Measurements from ENCODE around the gene WASL.
A peak's percentile ranks its signal among the peaks of the same experiment; 100 is the strongest.
"Not testable (repeated sequence)": the region's sequence is repeated elsewhere in the genome, so short reads cannot be mapped to it uniquely, and the experiment has no call there.

The WASL gene

DNA sequence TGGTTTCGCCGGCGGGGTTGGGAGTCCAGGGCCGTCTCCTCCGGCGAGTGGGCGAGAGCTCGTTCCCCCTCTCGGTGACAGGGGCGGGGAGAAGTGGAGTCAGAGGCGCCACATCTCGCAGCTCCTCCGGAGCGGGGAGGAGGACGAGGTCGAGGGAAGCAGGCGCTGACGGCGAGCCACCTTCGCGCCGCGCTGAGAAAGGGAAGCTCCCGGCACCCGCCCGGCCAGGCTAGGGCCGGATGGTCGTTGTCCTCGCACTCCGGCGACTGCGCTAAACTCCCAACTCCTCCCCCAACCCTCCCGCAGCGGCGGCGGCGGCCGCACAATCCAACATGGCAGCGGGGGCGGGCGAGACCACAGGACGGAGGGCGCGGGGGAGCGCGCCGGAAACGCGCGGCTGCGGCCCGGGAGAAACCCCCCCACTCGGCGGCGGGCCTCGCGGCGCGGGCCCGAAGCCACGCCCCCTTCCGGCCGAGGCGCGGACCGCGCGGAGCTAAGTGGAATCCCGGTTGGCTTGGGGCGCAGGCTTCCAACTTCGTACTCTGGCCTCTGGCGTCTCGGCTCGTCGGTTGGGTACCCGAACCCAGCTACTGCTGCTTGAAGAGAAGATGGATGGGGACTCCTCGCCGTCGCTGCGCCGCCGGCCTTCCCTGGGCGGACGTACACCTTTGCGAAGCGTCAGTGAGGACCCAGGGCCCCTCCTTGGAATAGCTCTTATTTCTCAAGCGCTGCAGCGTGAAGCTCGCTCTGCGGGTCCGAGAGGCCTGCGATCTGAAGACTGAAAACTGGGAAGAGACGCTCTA lies at the start of gene WASL:
Gene WASL, minus strand, starts transcription at position 270 of the 803 bp plus-strand sequence. Its CDS starts 269 bp downstream, at position 1.
- DNase-seq, result peak; percentile 88

DNA sequence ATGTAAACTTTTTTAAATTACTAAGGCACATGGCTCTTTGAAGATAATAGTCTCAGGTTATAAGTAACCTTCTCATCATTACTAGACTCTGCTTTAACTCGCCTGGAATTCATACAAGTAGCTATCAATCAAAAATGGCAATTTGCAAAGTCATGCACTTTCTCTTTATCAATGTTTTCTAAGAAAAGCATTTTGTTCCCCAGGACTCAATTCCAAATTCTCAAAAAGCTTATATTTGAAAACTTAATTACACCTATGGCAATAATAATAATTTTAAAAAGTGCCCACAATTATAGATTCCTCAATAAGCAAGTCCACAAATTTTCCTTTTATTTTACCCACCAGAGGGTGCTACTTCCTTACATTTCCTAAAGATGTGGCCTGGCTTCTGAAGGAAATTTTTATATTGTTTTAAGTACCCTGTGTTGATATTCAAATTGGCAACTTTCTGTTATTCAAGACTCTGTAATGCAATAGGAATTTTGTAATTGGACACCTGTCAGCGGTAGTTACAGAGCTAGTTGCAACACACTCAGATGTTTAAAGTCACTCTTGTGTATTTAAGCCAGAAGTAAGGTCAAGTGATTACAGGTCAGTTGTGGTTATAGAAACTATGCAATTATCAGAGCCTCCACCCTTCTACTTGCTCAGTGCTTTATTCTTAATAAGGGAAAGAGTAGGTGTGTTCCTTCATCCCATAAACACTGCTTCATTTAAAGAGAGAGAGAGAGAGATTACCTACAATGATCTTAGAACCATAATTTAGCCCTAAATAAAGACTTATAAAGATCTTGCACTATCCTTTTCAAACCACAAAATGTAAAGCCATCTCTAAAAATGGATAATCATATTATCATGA lies 49.1 kb upstream of the WASL start:
- no peak for DNase-seq

DNA sequence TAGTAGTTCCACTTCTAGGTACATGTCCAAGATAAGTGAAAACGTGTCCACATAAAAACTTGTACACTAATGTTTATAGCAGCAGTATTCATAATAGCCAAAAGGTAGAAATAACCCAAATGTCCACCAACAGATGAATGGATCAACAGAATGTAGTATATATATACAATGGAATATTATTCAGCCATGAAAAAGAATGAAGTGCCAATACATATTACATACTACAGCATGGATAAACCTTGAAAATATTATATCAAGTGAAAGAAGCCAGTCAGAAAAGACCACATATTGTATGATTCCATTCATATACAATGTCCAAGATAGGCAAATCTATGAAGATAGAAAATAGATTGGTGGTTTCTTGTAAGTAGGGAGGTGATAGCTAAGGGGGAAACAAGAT lies 47.8 kb upstream of the WASL start:
- no peak for DNase-seq

DNA sequence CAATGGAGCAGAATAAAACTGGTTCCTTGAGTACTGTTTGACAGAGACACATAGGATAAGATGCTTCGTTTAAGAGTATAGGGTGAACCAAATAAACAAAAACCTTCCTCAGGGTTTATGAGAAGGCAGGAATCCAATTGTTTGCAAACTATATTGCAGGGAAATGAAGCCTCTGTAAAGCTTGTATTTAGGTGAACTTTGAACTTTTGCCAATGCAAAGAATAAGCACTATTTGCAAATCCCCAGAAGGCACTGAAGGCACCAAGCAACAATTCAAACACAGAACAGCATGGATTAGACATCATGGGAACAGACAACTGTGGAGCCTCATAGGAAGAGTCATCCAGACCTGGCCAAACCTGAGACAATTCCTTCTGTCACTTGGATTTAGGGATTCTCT lies 47.1 kb upstream of the WASL start:
- DNase-seq, result no peak

DNA sequence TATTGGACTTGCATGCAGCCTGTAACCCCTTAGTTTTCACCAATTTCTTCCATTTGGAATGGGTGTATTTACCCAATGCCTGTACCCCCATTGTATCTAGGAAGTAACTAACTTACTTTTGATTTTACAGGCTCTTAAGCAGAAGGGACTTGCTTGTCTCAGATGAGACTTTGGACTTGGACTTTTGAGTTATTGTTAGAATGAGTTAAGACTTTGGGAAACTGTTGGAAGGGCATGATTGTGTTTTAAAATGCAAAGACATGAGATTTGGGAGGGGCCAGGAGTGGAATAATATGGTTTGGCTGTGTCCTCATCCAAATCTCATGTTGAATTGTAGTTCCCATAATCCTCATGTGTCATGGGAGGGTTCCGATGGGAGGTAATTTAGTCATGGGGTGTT lies 46.3 kb upstream of the WASL start:
- DNase-seq, result not testable (repeated sequence)

DNA sequence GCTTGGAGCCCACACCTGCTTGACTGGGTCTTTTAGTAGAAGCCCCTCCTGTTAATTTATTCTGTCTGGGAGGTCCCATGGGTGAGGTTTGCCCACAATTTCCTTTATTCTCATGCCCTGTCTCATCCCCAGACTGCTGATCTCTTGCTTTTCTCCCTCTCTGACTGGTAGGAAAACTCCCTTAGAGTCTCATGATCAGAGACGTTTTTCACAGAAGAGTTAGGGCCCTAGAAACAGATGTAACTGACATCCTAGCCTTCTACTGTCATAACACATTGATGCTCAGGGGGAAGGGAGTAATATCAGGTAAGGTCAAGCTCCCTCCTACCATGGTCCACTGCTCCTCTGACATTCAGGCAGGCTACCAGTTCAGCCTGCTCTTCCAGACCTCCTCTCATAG lies 43.7 kb upstream of the WASL start:
- DNase-seq, result no peak

DNA sequence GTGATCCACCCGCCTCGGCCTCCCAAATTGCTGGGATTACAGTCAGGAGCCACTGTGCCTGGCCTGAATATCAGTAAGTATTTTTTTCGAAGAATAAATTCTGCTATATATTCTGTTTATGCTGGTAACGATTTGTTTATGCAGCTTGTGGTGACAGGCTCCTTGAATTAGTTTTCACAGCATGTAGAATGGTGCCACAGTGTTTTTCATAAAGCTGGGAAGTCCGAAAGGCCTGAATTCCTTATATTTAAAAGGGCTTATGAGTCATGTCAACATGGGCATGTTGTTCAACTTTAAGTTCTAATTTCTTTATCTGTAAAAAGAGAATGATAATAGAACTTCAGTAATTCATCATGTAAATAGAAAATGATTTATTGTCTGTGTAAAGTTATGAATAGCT lies 42.2 kb upstream of the WASL start:
- DNase-seq, result no peak

DNA sequence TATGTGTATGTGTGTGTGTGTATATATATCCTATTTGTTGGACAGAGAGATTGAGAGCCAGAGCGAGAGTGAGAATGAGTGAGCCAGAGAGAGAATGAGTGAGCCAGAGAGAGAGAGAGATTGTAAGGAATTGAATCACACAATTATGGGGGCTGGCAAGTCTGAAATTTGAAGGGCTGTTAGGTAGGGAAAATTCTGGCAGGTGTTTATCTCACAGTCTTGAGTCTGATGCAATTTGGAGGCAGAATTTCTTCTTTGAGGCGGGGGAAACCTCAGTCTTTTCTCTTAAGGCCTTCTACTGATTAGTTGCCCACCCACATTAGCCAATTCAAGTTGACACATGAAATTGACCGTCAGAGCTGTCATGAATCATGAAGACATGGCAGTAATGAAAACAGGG lies 41.0 kb upstream of the WASL start:
- no peak for DNase-seq

DNA sequence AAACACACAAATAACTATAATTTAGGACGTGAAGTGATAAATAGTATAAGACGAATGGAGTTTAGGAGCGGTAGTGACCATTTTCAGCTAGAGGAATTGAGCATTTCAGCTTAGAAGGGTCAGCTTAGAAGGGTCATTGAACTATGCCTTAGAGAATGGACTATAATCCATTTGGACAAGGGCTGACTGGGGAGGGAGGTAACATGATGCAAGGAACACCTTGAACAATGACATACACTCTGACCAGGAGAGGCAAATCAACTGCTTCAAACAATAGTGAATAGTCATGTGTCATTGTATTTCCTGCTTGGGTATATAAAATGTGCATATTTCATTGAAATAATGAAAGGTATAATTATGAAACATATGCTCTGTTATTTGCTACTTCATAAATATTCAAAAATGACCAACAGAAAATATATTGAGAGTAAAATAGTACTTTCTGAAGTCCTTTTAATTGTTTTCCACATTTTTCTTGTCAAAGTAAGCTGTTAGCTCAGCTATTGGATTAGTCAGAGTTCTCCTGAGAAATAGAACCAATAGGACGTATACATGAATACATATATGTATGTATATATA lies 40.5 kb upstream of the WASL start:
- no peak for DNase-seq

DNA sequence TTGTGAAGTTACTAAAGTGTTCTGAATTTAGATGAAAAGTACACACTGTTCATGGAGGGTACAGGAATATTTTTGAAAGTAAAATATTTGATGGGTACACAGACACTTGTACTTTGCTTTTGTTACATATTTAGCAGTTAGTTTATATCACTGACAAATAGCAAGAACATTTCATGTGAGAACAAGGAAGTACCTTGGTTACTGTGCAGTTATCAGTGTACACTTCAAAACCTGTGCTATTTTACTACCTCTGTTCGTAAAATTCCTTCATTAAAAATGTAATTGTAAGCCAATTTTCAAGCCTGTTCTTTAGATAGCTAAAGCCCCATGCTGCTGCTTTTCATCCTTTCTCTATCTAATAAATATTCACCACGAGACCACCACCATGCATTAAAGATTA lies 39.8 kb upstream of the WASL start:
- DNase-seq, result no peak

DNA sequence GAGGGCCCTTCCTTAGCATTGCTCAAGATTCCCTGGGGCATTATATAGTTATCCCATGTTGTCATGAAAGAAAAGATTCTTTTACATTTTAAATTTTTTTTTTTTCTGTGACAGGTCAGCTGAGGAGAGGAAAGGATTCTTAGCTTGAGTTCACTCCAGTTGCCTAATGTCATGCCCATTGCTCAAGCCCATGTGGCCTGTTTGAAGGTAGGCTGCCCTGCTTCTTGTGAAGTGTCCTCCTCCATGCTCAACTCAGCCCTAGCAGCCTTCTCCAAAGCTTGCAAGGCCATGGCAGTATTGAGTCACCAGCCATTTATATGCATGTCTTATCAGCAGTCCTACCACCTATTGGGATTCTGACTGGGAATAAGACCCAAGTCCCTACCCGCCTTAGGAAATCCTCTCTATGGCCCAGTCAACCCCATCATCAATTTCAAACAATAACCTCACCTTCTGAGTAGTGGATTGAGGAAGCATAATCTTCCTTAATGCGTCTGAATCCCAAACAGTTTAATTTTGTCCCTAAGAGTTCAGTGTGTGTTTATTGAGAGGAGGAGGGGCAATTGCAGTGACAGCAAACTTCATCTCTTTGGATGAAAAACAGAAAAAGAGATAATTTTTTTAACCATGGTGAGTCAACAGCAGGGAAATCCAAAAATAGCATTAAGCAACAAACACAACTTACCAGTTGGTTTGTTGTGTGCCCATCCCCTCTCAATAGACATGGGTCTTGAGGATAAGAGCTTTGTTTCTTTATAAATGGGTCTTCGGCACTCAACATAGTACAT lies 38.6 kb upstream of the WASL start:
- no peak for DNase-seq

DNA sequence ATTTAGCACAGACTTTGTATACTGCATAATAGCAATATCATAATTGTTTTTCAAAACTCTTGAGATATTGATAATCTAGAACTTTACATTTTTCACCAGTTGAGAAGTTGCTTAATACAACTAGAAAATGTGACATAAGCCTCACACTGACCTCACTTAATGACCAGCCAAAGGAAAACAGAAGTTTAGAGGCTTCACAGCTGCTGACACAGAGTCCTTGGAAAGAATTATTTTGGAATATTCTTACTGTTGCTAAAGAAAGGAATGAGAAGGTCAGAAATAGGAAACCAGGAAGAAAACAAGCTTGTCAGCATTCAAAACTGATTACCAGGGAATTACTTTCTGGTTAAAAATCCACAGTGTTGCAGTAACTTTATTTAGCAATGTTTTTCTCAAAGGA lies 35.5 kb upstream of the WASL start:
- DNase-seq, result no peak

DNA sequence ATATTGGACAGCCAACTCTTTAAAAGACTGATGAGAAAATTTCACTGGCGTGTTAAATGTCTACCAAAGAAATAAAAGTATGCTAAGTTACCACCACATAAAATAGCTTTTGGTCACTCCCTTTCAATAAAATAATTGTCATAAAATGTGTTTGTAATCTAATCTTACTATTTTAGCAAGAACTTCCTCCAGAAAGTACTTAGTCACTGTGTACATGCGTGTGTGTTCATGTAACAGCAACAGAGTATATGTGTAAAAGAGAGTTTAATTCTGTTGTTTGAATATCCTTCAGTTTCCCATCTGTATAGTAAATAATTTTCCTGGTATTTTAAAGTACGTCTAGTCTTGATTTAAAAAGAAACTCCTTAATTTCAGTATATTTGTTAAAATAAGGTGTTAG lies 35.0 kb upstream of the WASL start:
- DNase-seq, result no peak

DNA sequence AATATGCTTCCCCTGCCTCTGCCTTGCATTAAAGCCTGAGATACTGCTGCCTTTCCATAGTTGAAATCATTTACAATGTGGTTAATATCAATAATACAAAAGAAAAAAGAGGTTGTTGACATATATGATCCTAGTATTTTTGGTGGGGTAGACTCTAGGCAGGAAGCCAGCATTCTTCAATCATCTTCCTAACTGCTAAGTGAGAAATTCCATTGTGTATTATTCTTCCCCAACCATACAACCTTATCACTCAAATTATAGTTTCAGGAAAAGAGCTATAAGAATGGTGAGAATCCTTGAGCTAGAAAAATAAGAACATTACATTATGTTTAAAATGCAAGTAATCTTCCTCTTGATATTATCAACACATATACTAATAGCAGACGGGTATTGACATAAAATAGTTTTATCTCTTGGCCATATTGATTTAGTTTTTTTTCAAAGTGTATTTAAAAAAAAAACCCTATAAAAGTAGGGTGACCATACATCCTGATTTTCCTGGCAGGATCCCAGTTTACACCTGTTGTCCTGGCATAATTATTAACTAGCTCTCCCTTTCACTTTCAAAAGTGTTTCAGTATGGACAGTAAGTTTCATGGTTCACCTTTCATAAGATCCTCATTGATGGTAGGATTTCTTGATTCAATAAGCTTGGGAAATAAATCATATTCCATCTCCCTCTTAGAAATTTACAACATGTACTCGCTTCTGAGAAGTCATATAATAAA lies 33.4 kb upstream of the WASL start:
- no peak for DNase-seq

DNA sequence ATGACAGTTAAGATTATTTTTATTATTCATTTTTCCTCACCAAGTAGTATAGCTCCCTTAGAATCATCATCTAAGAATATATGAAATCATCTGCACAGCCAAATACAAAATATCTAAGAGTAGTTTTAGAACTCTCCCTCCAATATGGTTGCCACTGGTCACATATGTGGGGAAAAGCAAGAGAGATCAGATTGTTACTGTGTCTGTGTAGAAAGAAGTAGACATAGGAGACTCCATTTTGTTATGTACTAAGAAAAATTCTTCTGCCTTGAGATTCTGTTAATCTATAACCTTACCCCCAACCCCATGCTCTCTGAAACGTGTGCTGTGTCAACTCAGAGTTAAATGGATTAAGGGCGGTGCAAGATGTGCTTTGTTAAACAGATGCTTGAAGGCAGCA lies 31.7 kb upstream of the WASL start:
- DNase-seq, result not testable (repeated sequence)

DNA sequence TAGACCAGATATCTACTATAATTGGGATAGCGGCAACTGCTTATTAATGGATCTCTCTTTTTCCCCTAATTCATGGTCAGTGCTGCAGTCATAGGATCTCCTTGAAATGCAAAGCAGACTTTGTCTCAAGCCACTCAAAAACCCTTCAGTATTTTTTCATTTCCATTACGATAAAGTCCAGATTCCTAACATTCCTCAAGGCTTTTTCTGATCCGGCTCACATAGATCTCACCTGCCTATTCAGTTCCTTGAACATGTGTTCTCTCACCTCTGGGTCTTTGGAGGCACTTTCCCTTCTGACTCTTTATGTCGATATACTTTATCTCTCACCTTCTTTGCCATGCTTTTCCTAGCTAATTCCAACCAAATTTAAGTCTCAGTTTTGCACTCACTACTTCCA lies 25.7 kb upstream of the WASL start:
- no peak for DNase-seq

DNA sequence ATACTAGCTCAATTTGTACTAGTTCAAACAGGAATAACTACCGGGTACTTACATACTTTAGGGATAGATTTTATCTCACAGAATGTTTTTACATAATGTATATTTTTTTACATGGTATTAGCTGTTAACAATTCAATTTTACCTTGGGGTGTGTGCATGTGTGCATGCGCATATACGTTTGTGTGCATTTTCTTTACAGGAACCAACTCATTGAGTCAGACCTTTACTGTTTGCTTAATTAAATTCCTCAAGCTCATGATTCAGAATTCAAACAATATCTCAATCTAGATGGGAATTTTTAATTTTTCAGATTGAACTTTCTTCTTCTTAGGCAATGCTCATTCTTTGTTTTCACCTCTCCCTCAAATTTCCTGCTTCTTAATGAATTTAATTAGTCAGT lies 24.7 kb upstream of the WASL start:
- DNase-seq, result no peak

DNA sequence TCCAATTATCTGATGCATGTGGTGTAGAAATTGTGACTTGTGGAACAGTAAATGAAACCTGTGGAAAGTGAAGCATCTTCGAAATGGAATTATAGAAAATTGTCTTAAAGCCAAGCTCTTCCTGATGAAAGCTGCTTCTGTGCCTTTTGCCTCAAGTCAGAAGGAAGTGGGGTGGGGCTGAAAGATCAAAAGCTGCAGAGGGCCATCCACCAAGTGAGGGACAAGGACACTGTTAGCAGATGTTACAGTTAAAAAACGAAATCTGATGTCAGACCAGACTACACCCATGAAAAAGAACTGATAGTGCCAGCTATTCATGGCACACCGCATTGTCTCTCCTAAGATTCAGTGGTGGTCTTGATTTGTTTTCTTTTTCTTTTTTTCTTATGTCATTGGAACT lies 23.8 kb upstream of the WASL start:
- DNase-seq, result no peak

DNA sequence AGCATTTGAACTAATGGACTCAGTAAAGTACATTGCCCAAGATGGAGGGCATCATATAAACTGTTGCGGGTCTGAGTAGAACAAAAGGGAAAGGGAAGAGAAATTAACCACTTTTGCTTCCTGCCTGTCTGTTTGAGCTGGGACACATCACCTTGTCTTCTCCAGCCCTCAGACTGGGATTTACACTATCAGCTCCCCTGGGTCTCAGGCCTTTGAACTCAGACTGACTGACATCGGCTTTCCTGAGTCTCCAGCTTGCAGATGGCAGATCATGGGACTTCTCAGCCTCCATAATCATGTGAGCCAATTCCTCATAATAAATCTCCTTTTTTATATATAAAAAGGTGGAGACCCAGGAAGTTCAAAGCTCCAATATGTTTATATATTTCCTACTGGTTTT lies 23.0 kb upstream of the WASL start:
- DNase-seq, result no peak

DNA sequence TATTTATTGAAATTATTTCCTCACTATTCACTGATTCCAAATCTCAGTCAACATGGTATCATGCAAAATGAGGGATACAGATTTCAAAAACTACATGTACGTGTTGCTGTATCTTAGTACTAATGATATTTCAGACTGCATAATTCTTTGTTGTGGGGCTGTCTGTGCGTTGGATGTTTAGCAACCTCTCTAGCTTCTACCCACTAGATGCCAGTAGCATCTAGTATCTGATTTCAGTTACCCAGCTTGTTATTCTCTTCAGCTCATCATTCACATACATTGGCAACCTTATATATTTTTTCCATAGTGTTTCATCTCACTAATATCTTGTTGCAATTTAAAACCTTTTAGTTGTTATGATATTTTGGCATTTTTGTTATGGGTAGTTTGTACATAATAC lies 22.5 kb upstream of the WASL start:
- no peak for DNase-seq

DNA sequence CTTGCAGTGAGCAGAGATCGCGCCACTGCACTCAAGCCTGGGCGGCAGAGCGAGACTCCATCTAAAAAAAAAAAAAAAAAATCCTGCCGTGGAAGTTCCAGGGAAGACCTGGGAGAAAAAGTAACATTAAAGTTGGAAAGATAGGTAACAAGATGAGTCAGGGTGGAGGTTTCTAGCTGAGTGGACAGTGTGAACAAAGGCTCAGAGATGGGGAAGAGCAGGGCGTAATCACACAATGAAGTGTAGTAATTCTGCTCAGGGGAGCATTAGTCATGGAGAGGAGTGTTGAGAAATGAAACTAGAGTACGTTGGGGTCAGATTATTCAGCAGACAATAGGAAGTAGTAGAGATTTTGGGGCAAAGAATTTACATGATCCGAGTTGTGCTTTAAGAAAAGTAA lies 21.6 kb upstream of the WASL start:
- no peak for DNase-seq

DNA sequence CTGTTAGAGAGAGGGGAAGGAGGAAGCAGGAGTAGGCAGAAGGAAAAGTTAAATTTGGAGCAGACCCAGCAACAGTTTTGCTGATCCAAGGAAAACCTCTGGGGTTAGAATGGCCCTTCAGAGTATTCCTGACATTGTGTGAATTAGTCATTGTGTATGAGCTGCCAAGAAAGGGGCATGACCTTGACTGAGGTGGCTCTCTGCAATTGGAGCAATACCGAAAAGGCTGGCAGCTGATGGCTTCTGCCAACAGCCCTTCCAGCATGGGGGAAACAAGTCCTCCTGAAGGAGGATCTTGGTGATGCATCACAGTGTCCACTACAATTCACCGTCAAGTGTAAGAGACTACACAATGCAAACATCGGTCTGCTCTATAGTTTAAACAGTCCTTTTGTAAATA lies 20.6 kb upstream of the WASL start:
- no peak for DNase-seq

All from activated naive CD4-positive, alpha-beta T cell treated with anti-CD3 and anti-CD28 coated beads, Interleukin-2, amount 50 U/mL, for 16 hours (primary cell).